Ramos (cell line): ENCODE results near the gene ADPRS.

Source experiments
- in situ Hi-C: fragments of 300-500 bp; cut with MboI; formaldehyde crosslinking; loops from one replicate; pipeline ENCODE4 v1.14.3; 2022; ENCODE audit warnings: low sequenced_read_pairs; ENCODE audit not compliant: unreplicated experiment

ADPRS gene

DNA sequence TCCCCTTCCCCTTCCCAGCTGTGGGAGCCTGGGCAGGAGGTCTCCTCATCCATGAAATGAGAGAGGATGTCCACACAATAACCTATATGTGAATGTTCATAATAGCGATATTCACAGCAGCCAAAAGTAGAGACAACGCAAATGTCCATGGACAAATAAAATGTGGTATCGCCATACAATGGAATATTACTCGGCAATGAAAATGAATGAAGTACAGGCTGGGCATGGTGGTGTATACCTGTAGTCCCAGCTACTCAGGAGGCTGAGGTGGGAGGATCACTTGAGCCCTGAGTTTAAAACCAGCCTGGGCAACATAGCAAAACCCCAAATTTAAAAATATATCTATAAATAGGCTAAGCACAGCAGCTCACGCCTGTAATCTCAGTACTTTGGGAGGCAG is 12.9 kb downstream of the ADPRS start:
- in situ Hi-C loops: loop anchor here (10.0 kb wide), 1 partner anchor 323 kb away; no protein-coding TSS in a partner anchor

DNA sequence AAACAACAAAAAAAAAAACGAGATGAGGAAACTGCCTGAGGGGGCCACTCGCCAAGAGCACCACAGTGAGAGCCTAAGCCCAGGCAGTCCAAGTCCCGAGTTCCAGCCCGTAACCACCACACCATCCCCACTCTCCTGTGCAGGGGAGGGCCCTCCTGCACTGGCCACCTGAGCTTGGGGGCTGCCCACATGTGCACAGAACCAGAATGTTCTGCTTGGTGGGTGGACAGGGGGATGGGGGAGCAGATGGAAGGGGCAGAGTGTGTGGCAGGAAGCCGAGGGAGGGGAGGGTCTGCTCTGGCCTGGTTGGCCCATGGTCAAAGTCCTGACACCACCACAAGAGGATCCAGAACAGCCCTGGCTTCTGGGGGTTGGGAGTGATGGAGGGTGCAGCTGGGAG is 17.6 kb downstream of the ADPRS start:
- in situ Hi-C loops: loop anchor here (5.0 to 10.0 kb wide), 4 partner anchors 36 to 319 kb away; no protein-coding TSS in a partner anchor

DNA sequence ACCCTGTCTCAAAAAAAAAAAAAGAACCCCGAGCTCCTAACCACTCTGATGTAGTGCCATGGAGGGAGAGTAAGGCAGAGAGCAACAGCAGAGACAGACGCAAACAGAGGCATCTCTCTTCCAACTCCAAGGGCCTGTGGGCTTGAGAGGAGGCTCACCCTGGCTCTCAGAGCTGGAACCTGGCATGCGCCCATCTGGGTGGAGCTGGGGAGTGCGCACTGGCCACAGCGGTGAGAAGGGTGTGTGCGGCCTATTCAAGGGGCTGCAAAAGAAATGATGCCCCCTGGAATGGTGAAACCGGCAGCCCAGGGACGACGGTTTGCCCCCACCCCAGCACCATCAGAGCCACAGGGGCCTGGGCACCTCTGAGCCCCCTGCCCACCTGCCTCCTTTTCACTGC is 18.7 kb downstream of the ADPRS start:
- in situ Hi-C loops: loop anchor here (5.0 to 10.0 kb wide), 4 partner anchors 35 to 317 kb away; no protein-coding TSS in a partner anchor

DNA sequence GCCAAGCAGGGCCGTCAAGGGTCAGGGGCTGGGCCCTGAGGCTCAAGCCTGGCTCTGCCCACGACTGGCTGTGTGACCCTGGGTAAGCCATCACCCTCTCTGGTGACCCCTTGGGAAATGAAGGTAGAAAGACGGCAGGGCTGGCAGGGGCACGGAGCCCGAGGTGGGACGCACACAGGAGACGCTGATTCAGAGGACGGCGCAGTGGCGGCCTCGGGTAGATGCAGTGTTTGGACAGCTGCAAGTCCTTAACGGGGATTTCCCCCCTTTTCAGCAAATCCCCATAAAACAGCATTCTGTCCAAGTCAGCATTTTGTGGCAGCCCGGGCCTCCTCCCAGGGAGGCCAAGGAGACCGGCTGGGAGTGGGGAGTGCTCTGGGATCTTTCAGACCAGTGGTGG is 19.6 kb downstream of the ADPRS start:
- in situ Hi-C loops: loop anchor here (5.0 to 10.0 kb wide), 4 partner anchors 34 to 316 kb away; no protein-coding TSS in a partner anchor

DNA sequence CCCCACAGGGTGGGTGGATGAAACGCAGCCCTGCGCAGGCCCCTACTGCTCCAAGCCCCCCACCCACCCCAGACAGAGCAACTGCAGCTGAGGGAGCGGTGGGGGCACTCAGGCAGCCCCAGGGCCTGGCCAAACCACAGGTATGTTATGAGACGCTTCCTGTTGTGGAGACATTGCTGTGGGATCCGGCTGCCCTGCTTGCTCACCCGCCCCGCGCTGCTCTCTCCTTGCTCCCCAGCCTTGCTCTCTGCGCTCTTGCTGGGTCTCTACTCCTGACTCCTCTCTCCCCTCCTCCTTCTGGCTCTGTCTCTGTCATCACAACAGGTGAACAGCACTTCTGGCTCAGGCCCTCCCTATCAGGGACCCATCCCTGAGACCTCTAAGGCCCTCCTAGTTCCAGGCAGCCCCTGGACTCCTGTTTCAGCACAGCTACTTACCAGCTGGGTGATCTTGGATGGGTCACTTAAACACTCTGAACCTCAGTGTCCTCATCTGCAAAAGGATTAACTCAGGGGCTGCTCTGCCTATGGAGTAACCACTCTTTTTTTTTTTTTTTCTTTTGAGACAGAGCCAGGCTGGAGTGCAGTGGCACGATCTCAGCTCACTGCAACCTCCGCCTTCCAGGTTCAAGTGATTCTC is 20.5 kb downstream of the ADPRS start:
- in situ Hi-C loops: loop anchor here (5.0 to 10.0 kb wide), 4 partner anchors 33 to 316 kb away; no protein-coding TSS in a partner anchor

DNA sequence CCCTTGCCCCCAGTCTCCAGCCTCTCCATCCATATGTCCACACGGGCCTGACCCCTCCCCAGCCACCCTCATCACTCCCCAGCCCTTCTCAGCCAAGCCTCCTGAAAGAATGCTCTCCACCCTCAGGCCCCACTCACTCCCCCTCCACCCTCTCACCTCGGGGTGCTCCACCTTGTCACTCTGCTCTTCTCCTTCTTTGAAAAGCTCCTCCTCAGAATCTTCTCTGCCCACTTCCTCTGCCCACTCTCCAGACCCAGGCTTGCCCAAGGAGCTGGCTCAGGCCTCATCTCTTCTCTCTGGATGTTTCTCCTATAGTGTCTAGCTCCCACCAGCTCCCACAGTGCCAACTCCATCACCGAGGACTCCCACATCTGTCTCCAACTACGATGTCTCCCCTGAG is 22.5 kb downstream of the ADPRS start:
- in situ Hi-C loops: no loop called here

DNA sequence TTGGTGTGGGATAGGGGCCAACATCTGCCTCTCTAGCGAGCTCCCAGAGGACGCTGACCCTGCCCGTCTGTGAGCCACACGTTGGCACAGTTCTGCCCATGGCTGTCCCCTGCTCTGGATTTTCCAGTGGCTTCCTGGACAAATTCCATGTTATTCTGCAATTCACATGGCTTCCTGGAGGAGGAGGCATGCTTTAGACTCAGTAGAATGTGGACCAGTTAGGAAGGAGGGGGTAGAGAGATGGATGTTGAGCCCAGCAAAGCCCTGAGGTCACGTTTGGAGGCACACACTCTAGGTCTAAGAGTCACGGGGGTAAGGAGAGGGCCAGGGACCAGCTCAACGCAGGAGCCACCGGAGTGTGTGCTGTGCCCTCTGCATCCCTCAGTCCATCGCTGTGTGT is 24.1 kb downstream of the ADPRS start:
- in situ Hi-C loops: no loop called here

DNA sequence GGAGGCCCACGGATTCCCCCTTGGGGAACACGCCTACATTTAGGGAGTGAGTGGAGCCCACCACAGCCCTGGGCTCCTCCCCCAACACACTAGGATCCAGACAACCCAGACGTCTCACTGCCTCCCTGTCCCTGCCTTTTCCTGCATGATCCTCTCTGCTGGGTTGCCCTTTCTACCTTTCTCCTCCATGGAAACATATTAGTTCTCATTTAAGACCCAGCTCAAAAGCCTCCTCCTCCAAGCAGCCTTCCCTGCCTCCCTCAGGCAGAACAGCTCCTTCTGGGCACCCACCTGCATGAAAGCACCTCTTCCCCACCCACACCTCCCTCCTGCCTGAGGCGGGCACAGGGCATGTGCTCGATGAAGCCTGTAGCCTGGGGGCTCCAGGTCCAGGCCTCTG is 25.7 kb downstream of the ADPRS start:
- in situ Hi-C loops: no loop called here

DNA sequence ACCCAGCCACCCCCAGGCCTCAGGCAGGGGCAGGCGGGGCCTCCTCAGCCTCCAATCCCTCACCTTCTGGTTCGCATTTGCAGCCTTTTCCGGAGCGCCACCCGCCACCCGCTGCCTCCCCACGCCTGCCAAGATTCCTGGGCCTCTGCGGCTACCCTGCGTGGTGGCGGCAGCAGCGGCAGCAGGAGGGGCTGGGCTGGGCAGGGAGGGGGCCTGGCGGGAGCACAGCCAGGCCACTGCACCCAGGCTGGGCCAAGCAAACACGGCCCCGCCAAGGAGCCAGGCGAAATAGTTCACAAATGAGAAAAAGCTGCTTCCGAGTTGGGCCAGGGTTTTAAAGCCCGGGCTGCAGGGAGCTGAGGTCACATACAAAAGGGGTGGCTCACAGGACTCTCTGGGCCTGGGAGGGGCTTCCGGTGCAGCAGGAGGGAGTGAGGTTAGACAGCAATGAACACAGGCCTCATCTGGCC is 26.5 kb downstream of the ADPRS start:
- in situ Hi-C loops: no loop called here

DNA sequence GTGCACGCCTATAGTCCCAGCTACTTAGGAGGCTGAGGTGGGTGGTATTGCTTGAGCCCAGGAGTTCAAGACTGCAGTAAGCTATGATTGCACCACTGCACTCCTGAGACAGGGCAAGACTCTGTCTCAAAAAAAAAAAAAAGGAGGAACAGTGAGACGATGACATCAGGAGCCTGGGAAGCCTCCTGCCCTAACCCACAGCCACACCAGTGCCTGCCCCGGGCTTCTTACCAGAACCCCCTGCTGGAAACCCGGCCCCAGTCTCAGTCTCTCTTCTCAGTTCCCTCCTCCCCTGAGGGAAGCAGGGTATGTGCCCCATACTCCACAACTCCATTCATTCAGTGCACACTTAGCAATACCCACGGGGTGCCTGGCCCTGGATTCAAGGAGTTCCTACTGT is 27.2 kb downstream of the ADPRS start:
- in situ Hi-C loops: no loop called here

DNA sequence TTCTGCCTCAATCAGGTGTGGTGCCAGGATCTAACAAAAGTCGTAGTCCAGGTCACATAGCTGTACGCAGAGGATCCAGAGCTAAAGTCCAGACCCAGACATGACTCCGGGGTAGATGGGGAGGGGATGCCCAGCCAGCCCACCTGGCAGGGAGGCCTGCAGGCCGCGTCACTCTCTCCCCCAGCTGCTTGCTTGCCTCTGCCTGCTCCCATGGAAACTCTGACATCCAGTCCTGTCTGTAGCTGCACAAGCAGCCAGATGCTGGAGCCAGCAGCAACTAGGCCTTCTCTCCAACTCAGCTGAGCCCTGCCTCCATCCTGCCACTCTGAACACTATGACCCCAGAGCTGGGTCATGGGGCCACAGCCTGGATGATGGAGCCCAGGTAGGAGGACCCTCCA is 28.2 kb downstream of the ADPRS start:
- in situ Hi-C loops: no loop called here

DNA sequence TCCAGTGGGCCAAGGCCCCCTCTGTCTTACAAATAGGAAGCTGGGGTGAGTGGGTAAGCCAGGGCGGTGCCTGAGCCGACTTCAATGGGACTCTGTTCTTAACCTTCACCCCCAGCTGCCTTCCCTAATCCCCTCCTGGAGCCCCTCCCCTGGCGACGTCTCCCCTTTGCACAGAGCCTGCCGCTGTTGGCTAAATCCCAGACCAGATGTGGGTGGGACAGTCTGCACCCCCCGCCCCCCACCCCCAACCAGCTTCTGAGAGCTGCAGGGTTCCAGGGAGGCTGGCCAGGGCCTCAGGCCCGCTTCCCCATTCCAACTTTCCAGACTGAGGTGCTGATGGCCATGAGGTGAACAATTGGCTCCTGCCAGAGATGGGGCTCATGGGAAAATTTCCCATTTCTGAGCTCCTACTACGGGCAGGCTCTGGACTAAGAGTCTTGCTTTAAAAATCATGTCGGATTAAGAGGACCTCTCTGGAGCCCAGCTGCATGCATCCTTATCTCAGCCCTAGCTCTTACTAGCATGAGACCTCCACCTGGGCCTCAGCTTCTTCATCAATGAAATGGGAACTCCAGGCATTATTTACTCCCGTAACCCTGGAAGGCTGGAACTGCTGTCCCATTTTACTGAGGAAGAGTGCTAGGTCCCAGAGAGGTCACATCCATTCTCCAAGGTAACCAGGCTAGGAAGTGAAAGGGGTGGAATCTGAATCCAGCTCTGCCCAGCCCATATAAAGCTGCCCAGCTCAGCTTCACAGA is 29.9 kb downstream of the ADPRS start:
- in situ Hi-C loops: no loop called here

DNA sequence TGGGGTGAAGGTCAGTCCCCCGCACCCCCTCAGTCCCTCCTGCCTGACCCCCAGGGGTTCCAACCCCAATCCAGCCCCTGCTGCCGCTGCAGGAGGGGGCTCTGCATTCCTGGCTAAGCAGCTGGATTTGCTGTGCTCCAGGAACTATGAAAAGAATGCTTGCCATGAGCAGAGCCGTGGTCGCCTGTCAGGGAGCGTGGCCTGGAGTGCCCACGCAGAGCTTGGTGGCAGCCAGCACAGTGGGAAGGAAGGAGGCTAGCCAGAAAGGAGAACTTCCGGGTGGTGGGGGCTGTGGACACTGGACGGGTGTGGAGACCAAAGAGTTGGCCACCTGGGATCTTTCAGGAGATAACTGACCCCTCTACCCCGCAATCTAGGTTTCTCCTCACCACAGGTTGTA is 30.8 kb downstream of the ADPRS start:
- in situ Hi-C loops: no loop called here

DNA sequence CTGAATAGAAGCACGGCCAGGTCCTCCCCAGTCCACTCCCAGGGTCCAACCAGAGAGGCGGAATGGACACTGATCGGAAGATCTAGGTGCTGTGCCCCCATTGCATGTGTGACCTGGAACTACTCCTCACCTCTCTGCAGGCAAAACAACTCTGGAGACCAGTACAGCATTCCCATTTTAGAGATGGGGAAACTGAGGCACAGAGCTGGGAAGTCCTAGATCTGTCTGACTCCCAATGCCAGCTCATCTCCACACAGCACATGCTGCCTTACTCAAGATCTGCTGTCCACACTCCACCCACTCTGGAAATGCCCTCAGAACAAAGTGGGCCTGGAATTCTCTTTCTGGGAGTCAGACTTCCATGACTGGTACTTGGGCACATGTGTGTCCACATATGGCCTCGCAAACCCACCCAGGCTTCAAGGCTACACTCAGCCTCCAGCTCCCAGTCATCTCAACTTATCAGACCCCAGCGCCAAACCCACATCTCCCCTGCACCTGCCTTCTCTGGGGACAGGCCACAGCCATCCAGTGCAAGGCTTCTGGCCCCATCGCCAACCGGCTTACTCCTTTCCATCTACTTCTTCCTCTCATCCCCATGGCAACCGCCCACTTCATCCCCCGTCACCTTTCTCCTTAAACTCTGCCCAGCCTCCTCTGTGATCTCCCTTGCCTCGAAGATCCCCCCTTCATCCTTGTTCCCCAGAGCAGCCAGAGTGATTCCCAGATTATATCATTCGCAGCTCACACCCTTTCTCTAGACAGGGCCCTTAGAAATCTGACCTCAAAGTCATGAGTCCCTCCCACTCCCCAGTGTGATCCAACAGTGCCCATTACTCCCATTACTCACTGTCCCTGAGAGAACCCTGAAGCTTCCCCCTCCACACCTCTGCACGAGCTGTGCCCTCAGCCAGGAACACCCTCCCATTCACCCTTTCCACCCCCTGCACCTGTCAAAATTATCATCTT is 33.7 kb downstream of the ADPRS start:
- in situ Hi-C loops: no loop called here

DNA sequence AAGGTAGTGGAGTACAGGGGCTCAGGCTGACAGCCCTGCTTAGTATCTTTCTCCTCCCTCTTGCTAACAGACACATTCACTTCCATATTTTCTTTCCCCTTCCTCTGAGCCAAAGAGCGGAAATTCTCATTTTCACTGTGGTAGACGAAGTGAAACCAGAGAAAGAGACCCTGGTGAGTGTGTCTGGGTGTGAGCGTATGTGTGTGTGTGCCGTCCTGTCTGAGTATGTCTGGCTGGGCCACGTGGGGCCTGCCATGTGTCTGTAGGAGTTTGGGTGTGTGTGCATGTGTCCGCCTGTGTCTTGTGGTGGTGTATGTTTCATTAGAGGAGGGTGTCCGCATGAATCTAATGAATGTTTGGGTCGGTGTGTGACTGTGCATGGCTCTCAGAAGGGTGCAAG is 34.7 kb downstream of the ADPRS start:
- in situ Hi-C loops: no loop called here

DNA sequence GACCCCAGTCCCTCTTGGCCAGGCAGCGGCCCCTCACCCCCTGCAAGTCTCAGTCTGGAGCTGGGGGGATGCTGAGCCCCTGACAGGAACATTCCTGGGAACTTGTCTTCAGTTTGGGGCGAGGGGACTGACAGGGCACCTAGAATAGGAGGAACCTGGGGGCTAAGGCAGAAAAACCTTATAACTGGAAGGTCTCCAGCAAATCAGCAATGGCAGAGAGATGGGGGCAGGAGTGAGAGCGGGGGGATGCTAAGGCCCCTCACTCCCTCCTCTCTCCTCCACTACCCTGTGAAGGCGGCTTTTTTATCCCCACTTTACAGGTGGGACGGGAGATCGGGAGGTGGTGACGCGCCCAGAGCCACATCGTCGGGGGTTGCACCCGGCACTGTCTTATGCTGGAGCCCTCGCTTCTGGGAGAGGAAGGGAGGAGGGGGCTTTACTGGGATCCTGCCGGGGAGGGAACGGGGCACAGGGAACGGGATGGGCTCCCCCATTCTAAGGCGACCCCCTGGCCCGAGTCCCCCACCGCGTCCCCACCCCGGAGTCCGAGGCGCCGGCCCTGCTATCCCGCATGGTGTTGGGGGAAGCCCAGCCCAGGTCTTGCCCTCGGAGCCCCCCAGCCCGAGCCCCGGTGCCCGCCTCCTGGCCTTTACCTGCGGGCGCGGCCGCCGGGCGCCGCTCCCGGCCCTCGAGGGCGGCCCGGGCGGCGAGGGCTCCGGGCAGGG is 35.9 kb downstream of the ADPRS start:
- in situ Hi-C loops: no loop called here

DNA sequence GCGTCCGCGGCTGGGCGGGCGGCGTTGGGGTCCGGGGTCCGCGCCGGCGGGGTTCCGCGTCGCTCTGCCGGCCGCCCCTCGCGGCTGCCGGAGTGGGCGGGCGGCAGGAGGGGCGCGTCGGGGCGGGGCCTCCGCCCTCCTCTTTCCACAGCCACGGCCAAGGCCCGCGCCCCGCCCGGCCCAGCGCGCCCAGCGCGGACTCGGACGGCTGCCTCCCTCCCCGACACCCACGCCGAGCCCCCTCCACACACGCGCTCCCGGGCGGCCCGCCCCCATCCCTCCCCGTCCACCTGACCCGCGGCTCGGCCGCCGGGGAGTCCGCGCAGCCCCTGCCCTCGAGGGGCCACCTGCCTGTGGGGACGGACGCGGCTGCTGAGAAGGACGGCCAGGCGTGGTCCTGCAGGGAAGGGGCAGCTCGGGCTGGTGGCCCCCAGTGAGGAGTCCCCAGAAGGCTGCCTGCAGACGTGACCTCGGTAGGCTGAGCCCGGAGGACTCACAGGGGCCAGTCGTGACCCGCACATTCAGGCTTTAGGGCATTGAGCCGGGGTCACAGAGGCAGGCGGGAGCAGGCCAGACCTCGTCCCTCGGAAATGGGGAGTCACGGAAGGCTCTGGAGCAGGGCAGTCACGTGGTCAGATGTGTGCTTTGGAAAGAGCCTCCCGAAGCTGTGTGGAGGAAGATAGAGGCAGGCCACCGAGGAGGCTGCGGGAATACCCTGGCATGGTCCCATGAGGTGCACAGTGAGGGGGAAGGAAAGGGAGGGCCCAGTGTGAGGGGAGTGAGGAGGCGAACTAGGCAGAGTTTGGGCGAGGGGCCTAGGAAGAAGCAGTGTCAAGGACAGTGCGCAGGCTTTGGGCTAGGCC is 36.7 kb downstream of the ADPRS start, which contains the start of gene COL8A2:
TSS of gene COL8A2 (minus strand) at position 94 of the 863 bp plus-strand sequence. CDS start 24,980 bp downstream, outside the sequence.
- in situ Hi-C loops: no loop called here

DNA sequence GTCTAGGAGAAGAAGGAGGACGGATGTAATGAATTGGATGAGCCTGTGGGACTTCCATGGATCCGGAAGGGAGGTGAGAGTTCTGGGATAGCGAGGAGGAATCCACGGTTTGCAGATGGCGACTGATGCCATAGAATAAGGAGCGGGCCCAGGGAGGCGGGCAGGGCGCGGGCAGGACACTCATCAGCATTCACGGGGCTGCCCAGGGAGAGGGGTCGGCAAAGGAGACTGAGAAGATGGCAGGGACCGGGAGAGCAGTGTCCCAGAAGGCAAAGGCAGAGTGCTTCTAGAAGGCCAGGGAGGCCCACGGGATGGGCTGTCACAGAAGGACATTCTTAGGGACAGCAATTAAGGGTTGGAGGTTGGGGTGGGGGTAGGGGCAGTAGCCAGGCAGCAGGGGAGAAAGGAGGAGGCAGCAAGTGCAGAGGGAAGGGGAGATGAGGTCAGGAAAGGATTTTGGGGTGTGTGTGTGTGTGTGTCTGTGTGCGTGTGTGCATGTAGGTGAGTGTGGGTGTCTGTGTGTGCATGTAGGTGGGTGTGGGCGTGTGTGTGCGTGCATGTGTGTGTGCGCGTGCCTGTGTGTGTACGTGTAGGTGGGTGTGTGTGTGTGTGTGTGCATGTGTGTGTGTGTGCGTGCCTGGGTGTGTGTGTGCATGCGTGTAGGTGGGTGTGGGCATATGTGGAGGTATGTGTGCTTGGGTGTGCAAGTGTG is 37.5 kb downstream of the ADPRS start:
- in situ Hi-C loops: no loop called here
